ENCODE results near the gene SHQ1.
"Not testable (repeated sequence)": the region's sequence is repeated elsewhere in the genome, so short reads cannot be mapped to it uniquely, and the experiment has no call there.

SHQ1 gene

DNA sequence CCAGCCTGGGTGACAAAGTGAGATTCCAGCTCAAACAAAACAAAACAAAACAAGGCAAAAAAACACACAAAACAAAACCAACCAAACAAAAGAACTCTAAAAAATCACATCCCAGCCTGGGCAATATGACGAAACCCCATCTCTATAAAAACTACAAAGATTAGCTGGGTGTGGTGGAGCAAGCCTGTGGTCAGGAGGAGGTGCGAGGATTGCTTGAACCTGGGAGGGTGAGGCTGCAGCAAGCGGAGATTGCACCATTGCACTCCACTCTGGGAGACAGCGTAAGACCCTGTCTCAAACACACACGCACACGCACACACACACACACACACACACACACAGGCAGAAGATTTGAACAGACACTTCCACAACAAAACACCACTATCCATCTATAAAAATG, 99.6 kb downstream of the SHQ1 start:
- DNase-seq (ENCODE audit: low spot score), result no peak

DNA sequence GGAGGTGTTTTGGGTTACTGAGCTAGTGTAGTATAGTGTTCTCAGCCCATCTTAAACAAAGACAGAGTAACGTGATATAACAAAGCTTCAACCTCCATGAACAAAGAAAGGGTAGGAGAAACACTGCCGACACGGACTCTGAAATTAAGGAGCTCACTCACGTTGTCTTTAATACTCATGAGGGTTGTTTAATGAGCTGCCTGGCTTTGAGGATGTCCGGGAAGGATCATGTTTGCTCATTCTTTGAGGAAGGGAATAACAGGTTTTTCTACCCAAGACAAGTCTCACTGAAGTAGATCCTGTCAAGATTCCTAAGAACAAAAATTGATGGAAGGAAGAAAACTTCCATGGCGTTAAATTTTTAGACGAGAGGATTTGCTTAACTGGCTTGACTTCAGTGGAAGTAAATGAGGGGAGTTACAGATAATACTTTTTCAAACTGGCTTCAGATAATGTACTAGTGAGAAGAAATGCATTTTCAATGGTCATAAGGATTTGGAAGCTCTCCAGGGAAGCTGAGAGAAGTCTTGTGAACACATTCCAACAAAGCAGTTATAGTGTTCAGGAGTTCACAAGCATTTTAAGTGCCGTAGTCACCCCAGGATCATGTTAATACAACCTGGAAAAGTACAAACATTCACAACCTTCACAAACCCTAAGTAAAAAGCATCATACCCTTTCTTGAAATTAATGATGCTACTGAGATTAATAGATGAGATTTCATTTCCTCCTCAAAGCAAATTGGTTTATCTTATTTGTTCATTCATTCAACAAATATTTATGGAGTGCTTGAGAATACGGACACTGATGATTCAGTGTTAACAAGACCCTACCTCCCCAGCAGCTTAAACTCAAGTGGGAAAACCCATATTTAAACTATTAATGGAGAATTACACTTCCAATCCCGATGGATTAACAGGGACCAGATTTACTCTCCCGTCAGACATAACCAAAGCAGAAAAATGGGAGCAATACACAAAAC, 101.5 kb downstream of the SHQ1 start:
- DNase-seq (ENCODE audit: low spot score), result no peak

DNA sequence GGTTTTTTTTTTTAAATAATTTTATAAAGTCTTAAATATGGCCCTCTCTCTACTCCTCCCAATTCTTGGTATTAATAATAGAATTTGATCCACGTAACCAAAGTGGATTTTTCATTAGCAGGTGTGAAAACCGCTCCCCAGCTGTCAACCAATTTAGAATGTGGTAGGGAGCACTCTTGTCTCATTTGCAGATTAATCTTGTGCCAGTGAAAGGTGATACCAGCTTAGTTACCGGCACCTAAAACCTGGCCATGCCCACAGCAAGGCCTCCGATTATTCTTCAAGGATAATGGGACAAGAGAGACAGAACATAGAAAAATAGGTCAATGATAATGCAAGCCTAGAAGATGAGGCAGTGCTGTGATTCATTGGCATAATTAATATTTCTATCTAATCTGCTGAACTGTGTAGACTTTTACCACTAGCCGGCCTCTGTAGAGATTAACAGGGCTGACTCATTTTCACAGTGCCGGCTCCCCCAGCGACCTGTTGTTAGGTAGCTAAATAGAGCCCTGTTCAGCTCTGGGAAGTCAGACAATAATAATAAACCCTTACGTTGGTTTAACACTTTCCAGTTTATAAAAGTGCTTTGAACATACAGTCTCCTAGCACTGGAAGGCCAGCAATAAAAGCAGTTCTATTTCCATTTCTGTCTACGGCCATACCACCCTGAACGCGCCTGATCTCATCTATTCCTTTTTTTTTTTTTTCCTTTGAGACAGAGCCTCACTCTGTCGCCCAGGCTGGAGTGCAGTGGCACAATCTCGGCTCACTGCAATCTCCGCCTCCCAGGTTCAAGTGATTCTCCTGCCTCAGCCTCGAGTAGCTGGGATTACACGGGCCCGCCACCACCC, 102.9 kb downstream of the SHQ1 start:
- no peak for DNase-seq (ENCODE audit: low spot score)

DNA sequence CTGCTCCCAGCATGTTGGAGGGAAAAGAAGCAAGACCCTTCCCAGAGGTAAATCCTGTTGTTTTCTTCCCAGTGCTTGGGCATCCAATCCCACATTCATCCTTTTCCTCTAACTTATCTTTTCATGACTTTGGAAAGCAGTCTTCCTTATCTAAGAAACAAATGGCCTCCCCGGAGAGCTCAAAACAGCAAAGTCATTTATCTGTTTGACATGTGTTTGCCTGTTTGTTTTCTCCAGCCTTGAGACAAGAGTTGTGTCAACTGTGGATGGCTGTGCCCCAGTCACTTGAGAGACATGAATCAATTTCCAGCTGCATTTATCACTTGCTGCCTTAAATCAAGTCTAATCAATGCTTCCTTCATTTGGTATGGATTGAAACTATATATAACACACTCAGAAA, 103.9 kb downstream of the SHQ1 start:
- no peak for DNase-seq (ENCODE audit: low spot score)

DNA sequence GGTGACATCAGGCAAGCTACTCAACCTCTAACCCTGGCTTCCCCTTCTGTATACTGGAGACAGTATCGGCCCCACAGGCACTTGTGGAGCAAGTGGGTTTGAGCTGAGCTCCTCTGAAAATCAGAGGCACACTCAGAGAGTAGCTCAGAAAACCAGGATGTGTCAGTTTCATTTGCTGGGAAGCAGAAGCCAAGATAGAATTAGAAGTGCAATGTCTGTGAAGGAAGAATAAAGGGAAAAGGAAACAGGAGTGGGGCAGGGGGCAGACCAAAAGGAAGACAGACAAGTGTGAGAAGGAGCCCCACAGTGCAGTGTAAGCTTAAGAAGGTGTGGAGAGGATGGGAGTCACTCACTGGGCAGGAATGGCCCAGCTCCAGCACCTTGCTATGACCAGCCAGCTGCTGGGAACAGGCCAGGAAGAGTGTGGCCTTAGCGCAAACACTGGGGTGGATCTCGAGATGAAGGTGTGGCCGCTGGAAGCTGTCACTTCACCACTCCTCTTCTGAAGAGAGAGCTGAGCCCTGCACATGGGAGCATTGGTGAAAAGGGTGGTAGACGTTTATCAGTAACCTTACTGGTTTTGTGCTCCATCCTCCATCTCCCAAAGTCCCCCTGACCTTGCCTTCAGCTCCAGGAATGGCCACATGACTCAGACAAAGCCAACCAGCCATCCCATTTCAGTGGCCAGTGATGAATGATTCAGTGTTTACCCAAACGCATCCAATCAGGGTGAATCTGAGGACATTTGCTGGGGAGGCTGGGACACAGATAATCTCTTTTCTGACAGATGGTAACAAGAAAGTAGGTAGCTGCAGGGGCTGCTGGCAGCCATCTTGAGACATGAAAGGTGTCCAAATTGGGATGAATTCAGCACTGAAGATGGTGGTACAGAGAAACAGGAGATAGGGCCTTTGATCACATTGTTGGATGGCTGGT, 108.4 kb downstream of the SHQ1 start:
- no peak for DNase-seq (ENCODE audit: low spot score)

DNA sequence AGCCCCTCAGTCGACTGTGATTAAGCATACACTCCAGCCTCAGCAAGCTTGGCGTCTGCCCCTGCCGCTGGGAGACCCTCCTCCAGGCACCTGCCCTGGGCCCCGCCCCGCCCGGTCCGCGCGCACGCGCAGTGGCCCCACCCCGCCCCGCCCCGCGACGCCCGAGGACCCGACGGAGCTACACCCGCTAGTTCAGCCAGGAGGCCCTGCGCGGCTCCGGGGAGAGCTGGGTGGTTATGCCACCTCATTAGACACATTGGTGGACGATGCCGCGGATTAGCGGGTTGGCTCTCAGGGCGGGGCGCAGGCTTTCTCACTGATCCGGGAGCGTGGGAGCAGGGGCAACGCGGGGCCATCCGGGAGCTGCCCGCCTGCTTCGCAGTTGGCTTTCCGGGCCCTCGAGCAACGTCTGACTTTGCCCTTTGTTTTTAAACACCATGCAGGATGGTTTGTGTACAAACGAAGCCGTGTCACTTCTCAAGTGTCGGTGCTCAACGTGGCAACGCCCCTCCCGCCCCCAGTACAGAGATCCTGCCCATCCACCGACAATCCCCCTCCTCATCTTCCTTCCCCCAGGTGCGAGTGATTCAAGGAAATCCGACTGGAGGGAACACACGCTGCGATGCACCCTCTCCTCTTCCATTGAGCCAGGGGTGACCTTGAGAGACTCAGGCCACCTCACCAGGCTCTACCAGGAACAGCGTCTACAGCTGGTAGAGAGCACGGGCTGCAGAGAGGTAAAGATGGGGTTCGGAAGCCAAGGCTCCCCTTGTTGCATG, 109.3 kb downstream of the SHQ1 start:
- peak; percentile 73 for DNase-seq (ENCODE audit: low spot score)

DNA sequence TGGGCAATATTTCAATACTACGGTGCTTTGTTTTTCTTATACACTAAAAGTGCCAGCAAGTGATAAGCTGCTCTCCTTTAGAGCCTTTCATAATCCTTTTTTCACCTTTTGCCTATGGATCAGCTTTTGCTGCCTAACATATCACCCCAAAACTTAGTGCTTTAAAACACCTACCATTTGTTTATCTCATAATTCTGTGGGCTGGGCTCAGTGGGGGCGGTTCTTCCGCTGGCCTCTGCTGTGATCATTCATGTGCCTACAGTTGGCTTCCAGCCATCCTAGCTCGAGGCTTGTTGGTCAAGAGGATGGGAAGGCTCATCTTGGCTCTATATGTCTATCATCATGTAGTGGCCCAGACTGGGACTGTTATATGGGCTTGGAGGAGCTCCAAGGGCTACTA, 113.2 kb downstream of the SHQ1 start:
- not testable (repeated sequence) for DNase-seq (ENCODE audit: low spot score)

DNA sequence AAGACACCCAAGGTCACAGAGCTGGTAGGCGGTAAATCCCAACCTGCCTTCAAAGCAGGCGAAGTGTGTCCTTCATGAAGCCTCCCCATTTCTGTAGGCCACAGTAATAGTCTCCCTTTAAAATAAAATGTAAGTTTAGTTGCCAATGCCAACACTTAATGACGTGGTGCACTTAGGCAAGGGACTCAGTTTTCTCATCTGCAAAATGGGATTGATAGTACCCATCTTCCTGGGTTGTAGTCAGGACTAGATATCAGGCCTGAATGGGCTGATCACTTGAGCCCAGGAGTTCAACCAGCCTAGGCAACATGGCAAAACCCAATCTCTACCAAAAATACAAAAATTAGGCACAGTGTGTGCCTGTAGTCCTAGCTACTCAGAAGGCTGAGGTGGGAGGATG, 114.6 kb downstream of the SHQ1 start:
- no peak for DNase-seq (ENCODE audit: low spot score)

DNA sequence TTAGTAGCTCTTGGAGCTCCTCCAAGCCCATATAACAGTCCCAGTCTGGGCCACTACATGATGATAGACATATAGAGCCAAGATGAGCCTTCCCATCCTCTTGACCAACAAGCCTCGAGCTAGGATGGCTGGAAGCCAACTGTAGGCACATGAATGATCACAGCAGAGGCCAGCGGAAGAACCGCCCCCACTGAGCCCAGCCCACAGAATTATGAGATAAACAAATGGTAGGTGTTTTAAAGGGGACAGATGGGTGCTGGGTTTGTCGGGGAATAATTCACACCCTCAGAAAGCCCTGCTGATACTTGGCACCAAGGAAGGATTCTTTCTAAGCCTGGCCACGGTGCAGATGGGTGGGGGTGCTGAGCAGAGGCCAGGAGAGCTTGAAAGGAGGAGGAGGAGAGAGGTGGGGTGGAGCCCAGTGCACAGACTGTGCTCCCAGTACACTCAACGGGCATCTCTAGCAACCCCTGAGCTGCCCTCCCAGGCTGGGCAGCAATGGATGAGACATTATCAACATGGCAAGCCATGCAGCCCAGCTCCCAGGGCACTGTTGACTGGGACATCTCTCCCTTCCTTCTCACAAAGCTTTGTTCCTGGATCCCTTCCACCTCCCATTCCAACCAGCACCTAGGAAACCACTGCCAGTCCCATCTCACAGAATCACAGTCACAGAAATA, 115.4 kb downstream of the SHQ1 start:
- DNase-seq (ENCODE audit: low spot score), result not testable (repeated sequence)

DNA sequence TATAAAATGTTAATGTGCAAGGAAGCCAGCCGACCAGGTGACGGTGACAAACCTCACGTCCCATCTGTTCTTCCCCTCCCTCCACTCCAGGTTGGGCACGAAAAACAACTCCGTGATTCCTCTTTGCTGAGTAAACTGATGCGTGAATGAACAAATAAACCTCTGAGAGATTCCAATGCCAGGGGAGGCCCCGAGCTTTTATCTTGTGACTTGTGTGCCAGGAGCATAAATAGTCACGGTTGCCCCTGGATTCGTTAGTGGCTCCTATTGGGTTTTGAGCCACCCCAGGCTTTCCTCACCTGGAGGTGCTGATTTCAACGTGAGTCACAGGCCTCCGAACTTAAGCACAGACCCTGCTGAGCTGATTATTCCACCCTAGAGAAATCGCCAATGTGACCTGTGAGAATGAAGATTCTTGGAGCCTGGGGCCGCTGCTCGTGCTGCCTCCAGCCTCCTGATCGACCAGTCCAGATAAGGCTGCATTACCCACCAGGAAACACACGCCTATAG, 119.2 kb downstream of the SHQ1 start:
- no peak for DNase-seq (ENCODE audit: low spot score)

DNA sequence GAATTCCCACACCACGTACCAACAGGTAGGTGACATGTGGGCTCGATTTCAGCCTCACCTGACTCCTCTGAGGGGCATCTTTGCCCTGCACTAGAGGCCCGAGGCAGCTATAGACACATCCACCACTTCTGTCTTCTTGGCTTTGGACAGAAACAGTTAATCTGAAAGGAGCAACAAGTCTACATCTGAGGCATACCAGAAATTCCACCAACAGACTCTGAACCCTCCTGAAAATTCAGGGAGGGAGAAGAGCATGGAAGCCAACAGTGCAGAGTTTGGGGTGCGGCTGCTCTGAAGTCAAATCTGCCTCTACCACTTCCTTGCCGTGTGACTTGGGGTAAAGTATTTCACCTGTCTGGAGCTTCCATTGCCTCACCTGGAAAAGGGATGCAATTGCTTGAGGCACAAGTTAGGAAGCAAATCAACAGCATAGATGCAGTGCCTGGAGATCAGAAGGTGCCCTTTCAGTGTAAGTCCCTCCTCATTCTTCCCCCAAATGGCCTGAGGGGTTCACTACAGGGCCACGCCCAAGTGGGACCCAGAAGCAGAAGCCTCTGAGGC, 119.8 kb downstream of the SHQ1 start:
- DNase-seq (ENCODE audit: low spot score), result no peak

DNA sequence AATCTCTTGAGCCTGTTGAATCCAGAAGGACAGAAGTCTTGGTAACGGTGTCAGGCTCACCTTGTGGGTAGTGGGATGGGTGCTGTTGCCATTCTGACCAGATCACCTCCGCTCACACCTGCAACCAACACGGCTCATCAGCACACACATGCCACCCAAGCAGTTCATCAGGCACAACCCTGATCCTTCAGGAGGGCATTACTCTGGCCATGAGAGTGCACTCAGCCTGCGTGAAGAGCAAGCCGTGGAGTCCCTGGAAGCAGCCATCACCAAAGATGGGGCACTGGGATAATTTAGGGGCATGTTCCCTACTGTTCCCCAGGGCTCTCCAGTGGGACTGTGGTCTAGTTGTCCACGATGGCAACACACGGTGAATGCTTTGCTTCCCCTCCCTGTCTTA, 120.5 kb downstream of the SHQ1 start:
- DNase-seq (ENCODE audit: low spot score), result no peak

DNA sequence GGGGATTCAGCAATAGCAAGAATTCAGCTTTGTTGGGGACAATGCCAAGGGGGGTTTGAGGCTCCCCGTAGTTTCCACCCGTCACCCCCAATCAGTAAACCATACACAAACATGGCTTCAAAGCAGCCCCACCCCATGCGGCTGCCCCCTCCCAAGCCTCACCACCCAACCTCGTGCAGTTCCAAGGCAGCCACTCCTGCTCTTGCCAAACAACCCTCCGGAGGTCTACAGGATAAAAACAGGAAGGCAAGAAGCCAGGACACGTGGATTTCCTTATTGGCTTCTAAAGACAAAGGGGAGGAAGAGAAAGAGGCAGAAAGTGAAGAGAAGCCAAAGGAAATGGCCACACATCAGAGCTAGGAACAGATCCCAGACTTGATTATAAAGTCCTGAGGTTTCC, 121.1 kb downstream of the SHQ1 start:
- DNase-seq (ENCODE audit: low spot score), result no peak

DNA sequence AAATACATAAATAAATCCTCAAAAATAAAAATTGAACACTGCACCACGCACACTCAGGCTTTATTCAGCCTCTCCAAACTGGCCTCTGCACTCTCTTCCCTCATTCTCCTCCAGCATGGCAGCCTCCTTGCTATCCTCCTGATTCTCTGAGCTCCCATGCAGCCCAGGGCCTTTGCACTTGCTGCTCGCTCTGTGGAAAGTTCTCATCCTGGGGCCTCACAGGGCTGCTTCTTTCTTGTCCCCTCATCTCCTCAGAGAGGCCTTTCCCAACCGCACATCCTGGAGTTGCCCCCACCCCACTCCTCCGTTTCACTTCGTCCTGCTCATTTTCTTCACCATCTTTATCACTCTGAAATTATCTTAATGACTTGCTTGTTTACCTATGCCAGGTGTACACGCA, 123.0 kb downstream of the SHQ1 start:
- no peak for DNase-seq (ENCODE audit: low spot score)

DNA sequence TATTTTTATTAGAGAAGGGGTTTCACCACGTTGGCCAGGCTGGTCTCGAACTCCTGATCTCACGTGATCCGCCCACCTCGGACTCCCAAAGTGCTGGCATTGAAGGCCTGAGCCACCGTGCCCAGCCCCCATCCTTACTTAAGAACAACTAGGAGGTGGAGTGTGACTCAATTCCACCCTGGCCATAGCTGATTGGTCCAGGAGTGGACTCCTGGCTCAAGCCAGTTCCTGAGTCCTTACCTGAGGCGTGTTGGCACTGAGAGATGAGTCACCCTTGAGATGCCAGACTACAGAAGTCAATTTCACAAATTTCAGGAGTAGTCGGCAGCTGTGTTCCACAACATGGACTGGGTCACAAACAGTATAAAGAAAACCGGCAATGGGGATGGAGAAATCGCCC, 124.2 kb downstream of the SHQ1 start:
- no peak for DNase-seq (ENCODE audit: low spot score)

DNA sequence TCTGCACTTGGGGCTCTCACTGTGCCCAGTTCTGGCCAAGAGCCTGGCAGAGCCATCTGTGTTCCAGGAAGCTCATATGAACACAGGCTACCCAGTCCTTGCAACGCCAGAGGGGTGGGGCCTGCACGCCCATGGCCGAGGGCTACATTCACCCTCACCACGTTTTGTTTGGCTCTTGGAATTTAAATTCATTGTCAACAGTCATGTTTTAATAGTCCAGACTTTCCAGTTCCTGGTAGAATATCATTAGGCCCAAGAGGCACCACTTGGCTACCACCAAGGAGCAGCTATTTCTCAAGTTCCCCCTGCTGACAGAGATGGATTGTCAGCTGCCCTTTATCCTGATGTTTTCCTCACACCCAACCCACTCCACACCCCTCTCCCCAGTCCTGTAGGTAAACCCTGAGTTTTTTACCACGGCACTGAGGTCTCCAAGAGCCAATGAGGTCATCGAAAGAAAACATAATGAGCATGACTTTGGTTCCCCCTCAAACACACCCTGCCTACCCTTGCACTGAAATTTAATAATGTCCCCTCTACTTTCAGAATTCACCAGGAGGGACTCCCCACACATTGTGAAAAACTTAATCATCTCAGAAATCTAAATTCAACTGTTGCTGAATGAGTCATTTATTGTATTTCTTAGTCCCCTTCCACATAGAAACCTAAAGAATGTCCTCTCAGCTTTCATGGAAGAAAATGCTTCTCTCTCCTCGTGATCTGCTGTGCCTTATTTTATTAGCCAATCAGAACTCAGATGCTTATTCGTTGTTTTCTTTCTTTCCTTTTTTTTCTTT, 125.1 kb downstream of the SHQ1 start:
- peak; percentile 57 for DNase-seq (ENCODE audit: low spot score)

DNA sequence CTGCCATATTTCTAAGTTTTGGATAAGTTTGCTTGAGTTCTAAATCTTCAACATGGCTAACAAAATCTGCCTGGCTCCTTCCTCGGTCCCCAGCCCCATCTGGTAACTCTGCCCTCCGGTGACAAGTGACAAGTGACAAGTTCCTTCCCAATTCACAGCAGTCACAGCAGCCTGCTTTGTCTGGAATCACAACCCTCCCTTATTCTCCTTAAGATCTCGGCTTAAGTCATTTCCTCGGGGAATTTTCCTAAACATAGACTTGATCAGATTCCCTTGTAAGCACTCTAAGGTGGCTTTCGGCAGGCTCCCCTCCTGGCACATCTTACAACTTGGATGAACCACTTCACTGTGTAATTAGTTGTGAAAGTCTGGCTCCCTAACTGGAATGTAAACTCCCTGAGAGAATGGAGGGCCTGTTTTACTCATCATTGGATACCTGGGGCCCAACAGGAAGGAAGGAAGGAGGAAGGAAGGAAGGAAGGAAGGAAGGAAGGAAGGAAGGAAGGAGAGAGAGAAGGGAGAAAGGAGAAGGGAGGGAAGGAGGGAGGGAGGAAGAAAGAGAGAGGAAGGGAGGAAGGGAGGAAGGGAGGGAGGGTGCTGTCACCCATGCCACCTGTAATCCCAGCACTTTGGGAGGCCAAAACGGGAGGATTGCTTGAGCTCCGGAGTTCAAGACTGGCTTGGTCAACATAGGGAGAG, 126.4 kb downstream of the SHQ1 start:
- DNase-seq (ENCODE audit: low spot score), result no peak

DNA sequence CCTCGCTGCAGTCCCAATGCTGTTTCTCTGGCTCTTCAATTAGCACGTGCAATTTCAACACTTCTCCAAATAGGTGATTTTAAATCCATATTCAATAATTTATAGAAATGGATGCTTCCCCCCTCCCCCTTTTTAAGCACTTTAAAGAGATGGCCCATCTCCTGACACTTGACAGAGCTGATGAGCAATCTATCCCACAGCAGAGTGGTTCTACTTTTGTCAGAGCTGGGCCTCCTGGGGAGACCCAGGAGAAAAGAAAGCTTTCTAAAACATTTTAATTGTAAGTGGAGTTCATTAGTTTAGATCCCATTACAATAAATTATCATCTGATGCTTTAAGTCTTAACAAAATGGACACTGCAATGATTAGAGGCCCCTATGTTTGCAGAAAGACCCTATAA, 127.7 kb downstream of the SHQ1 start:
- DNase-seq (ENCODE audit: low spot score), result no peak

DNA sequence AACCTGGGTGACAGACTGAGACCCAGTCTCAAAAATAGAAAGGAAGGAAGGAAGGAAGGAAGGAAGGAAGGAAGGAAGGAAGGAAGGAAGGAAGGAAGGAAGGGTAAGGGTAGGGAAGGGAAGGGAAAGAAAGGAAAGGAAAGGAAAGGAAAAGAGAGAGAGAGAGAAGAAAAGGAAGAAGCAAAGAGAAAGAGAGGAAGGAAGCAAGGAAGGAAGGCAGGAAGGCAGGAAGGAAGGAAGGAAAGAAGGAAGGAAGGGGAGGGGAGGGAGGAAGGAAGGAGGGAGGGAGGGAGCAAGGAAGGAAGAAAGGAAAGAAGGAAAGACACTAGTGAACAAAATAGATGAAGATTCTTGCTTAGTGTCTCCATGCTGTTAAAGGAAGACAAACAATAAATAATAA, 129.1 kb downstream of the SHQ1 start:
- no peak for DNase-seq (ENCODE audit: low spot score)

Measured in AG08395 (cell line).